ENCODE results near the gene TANC1.

DNA sequence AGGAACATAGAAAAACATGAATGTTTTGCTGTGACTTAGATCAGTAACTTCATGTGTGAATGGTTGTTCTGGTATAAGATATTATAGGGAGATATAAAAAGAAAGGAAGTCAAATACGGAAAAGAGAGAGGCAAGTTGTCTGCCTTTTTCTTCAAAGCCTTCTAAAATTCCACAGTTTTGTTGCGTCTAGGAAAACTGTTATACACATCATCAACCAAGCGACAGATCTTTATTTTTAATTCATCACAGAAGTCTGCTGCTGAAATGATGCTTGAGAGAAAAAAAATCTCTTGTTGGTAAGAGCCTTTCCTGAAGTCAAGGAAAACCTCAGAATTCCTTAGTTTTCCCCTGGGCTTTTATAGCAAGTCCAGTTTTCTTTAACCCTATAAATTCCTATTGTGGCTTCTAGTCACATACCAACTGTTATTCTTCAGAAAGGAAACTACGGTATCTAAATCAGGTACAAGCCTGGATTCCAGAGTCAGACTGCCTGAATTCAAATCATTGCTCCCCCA, 36.3 kb upstream of the TANC1 start:
- TF ChIP-seq, protein P1, sequence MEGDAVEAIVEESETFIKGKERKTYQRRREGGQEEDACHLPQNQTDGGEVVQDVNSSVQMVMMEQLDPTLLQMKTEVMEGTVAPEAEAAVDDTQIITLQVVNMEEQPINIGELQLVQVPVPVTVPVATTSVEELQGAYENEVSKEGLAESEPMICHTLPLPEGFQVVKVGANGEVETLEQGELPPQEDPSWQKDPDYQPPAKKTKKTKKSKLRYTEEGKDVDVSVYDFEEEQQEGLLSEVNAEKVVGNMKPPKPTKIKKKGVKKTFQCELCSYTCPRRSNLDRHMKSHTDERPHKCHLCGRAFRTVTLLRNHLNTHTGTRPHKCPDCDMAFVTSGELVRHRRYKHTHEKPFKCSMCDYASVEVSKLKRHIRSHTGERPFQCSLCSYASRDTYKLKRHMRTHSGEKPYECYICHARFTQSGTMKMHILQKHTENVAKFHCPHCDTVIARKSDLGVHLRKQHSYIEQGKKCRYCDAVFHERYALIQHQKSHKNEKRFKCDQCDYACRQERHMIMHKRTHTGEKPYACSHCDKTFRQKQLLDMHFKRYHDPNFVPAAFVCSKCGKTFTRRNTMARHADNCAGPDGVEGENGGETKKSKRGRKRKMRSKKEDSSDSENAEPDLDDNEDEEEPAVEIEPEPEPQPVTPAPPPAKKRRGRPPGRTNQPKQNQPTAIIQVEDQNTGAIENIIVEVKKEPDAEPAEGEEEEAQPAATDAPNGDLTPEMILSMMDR (IDR thresholded peaks at IDR 0.05) = no peak
- no peak for TF ChIP-seq POLR2A (IDR thresholded peaks at IDR 0.05)
- TF ChIP-seq EP300 (IDR thresholded peaks at IDR 0.05) = no peak

All from sigmoid colon (tissue), 4 donors.